Transverse colon (tissue), 4 donors: ENCODE data around the gene SPACA4. TPM values are rescaled to one million over a fixed set of nuclear protein-coding genes. Genes with fewer than 3 reads are reported as not detected.

Experiments used
- DNase-seq: peaks from one replicate; pipeline ENCODE4 v3.0.0-alpha.2; 2019
- H3K27ac ChIP-seq, 4 donors: fragments of 200-600 bp; sonication (generic); 2 replicates each; pipeline ENCODE4 v1.5.1; 2016 to 2018; ENCODE audit warnings: inconsistent platforms in 4 of 4
- H3K27me3 ChIP-seq: fragments of 200-600 bp; sonication (generic); 2 replicates; pipeline ENCODE4 v1.5.1; 2017; ENCODE audit warnings: inconsistent platforms
- H3K36me3 ChIP-seq, 4 donors: fragments of 200-600 bp; sonication (generic); 2 replicates each; pipeline ENCODE4 v1.5.1; 2017 to 2019; ENCODE audit warnings: inconsistent platforms in 4 of 4
- H3K4me1 ChIP-seq, 4 donors: fragments of 200-600 bp; sonication (generic); 2 replicates each; pipeline ENCODE4 v1.5.1; 2017 to 2020; ENCODE audit warnings: inconsistent platforms in 4 of 4
- H3K4me3 ChIP-seq, 4 donors: fragments of 200-600 bp; sonication (generic); 1 replicate in 1 of 4; 2 replicates in 3 of 4; pipeline versions ENCODE4 v1.5.1 to v1.6.1; 2017 to 2019; ENCODE audit warnings: inconsistent platforms in 4 of 4
- H3K9me3 ChIP-seq, 2 donors: fragments of 200-600 bp; sonication (generic); 2 replicates each; pipeline ENCODE4 v1.5.1; 2017 to 2019; ENCODE audit warnings: inconsistent platforms in 2 of 2
- EP300 ChIP-seq: sonication (generic); formaldehyde crosslinking; IDR thresholded peaks from one replicate; pipeline ENCODE4 v1.6.1; 2017; ENCODE audit warnings: antibody characterized with exemption, low read depth
- POLR2A ChIP-seq: fragments of 450-650 bp; IDR thresholded peaks from one replicate; pipeline ENCODE4 v1.6.1; 2016; ENCODE audit warnings: antibody characterized with exemption, mild to moderate bottlenecking, moderate library complexity
- POLR2AphosphoS5 ChIP-seq, 3 donors: sonication (generic); formaldehyde crosslinking; IDR thresholded peaks; one replicate each; pipeline ENCODE4 v1.6.1; 2016; ENCODE audit warnings: antibody characterized with exemption in 3 of 3
- WGBS, 2 donors: methylation state at CpG; one replicate each; pipeline ENCODE4 v1.1.5; 2018; ENCODE audit warnings: low coverage in 1 of 2; 5-methylcytosine and 5-hydroxymethylcytosine counted together
- in situ Hi-C, 4 donors: fragments of 200-750 bp; cut with MboI; loops; one replicate each; pipeline versions ENCODE4 v1.15.0 to v1.15.1; 2017; ENCODE audit warnings: low sequenced_read_pairs in 3 of 4, low pct_ligation_motif_present in 1 of 4, low pct_unique_long_range_greater_than_20kb in 1 of 4
- intact Hi-C: fragments of 100-400 bp; cut with DNase I; formaldehyde crosslinking; loops from one replicate; pipeline ENCODE4 v1.15.1; 2023; ENCODE audit warnings: low total_unique reads
- total RNA-seq, 4 donors: library from RNA; depleted of rRNA; stranded (reverse); fragments of >200 nt; gene quantifications; one replicate each; pipeline ENCODE4 v1.1.0, GENCODE V29; 2016
- TF ChIP-seq, protein P1 (sequence below), 5 experiments: fragments of 200-600 bp in 3 of 5; fragments of 450-650 bp in 2 of 5; sonication (generic) in 3 of 5; IDR thresholded peaks; 1 replicate in 2 of 5; 2 replicates in 3 of 5; pipeline ENCODE4 v1.5.1; 2016 to 2017; ENCODE audit warnings: antibody characterized with exemption in 5 of 5, inconsistent platforms in 3 of 5, mild to moderate bottlenecking in 2 of 5, moderate library complexity in 1 of 5

Gene SPACA4
- total RNA-seq, 4 donors from 2014 or later: not detected

DNA sequence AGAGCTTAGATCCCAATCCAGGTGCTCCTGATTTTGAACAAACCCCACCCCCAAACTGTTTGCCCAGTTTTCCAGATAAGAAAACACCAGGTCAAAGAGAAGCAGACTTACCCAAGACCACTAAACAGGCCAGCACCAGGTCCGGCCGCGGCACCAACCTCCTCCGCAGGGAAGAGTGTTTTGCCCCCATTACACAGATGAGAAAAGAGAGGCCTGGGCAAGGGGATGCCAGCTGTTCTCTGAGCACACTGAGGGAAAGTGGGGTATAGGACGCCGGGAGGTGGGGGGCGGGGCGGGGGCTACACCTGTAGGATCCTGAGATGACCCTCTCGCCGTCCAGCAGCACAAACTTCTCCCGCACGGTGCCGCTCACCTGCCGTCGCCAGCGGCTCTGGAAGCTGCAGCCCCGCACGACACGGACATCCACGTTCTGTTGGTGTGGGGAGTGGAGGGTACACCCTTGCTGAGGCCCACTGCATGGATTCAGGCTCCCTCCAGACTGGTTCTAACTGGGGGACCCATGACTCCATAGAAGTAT is 3.1 kb downstream of the SPACA4 start:
- 89 to 95% methylated on average over 6 to 20 of the region's 20 CpGs for WGBS, 2 donors
- TF ChIP-seq POLR2A (no peak), POLR2AphosphoS5 (IDR thresholded peaks at IDR 0.05) (no peak), EP300 (no peak)
- TF ChIP-seq, protein P1, sequence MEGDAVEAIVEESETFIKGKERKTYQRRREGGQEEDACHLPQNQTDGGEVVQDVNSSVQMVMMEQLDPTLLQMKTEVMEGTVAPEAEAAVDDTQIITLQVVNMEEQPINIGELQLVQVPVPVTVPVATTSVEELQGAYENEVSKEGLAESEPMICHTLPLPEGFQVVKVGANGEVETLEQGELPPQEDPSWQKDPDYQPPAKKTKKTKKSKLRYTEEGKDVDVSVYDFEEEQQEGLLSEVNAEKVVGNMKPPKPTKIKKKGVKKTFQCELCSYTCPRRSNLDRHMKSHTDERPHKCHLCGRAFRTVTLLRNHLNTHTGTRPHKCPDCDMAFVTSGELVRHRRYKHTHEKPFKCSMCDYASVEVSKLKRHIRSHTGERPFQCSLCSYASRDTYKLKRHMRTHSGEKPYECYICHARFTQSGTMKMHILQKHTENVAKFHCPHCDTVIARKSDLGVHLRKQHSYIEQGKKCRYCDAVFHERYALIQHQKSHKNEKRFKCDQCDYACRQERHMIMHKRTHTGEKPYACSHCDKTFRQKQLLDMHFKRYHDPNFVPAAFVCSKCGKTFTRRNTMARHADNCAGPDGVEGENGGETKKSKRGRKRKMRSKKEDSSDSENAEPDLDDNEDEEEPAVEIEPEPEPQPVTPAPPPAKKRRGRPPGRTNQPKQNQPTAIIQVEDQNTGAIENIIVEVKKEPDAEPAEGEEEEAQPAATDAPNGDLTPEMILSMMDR (IDR thresholded peaks at IDR 0.05): no peak
- intact Hi-C loops: no loop called here
- H3K27ac ChIP-seq: no peak overlapping the region
- H3K36me3 ChIP-seq: no peaks in the 10 kb centered on the region
- no peak overlapping the region for H3K4me3 ChIP-seq
- peaks cover 0 to 12% (median 7%) of the 10 kb centered on the region in 4 donors for H3K4me1 ChIP-seq
- in situ Hi-C loops: no loop called here
- H3K27me3 ChIP-seq: no peaks in the 10 kb centered on the region
- no peak for DNase-seq
- no peaks in the 10 kb centered on the region for H3K9me3 ChIP-seq

DNA sequence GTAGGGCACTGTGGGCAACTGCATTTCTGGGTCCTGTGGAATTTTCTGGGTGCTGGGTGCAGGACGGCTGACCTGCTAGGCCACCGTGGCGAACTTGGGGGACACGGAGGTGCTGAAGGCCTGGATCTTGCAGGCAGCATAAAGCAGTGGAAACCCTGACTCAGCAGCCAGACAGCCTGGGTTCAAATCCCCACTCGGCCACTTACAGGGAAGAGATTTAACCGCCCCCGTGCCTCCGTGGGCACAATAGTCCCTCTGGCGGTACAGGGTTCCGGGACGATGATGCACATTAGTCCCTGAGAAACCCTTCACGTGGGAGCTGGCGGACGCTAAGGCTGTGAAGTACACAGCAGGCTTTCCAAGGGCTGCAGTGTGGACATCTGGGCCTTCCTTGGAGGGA is 5.3 kb downstream of the SPACA4 start:
- H3K27ac ChIP-seq: no peak overlapping the region
- H3K27me3 ChIP-seq: no peaks in the 10 kb centered on the region
- no peak for DNase-seq
- no peak for TF ChIP-seq POLR2AphosphoS5 (IDR thresholded peaks at IDR 0.05)
- TF ChIP-seq, protein P1 (IDR thresholded peaks at IDR 0.05): no peak
- no peak for TF ChIP-seq EP300
- TF ChIP-seq POLR2A: no peak
- no peak overlapping the region for H3K4me3 ChIP-seq
- in situ Hi-C loops: no loop called here
- H3K4me1 ChIP-seq: peaks cover 14 to 25% (median 24%) of the 10 kb centered on the region in 4 donors
- intact Hi-C loops: no loop called here
- H3K9me3 ChIP-seq: no peaks in the 10 kb centered on the region
- 90% methylated on average over 14 of the region's 14 CpGs; no CpG with 5 or more reads in 1 of the 2 donors for WGBS, 2 donors
- H3K36me3 ChIP-seq: peaks cover 0 to 17% (median 5%) of the 10 kb centered on the region in 4 donors

DNA sequence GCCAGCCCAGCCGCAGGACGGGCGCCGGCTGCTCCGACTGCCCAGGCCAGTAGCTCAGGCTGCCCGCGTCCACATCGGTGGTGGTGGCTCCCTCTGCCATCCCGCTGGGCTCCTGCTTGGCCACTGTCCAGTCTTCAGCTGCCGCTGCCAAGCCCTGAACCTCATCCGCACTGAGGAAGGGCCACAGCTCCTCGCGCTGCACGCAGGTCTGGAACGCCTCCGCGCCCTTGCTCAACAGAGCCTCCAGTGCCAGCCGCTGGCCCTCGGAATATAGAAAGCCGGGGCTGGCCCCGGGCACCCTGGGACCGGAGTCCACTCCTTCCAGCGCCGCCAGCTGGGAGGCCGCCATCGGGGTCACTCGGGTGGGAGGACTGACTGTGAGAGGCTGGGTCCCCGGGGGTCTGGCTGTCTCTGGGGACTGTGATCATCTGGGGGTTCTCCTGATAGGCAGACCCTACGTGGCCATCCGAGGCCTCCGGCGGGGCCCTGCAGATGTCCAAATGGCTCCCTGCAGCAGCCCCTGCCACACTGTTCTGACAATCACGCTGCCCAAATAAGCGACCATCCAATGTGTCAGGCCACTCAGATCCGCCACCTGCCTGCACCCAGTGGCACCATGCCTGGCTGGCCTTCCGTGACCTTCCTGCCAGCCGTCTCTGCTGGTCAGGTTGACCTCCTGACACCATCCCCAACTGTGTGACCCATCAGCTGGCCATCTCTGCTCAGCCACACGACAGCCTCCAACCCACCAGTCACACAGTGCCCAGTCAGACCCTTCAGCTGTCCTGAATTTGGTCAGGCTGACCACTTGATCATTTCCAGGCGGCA is 6.7 kb downstream of the SPACA4 start:
- no peak for TF ChIP-seq EP300
- peak in 1 of 3 donors; percentile 33 for TF ChIP-seq POLR2AphosphoS5 (IDR thresholded peaks at IDR 0.05)
- TF ChIP-seq POLR2A: peak; percentile 64
- TF ChIP-seq, protein P1 (IDR thresholded peaks at IDR 0.05): no peak
- intact Hi-C loops (no loop called here), in situ Hi-C loops (no loop called here)
- Histone ChIP-seq H3K4me3 (peak overlapping the region in 3 of 4 donors; percentile 33 to 50 (median 36)), H3K27ac (peak overlapping the region; percentile 90 to 97 (median 94)), H3K36me3 (peaks cover 0 to 19% (median 6%) of the 10 kb centered on the region in 4 donors), H3K9me3 (no peaks in the 10 kb centered on the region), H3K4me1 (peaks cover 24 to 39% (median 38%) of the 10 kb centered on the region in 4 donors), H3K27me3 (no peaks in the 10 kb centered on the region)
- 44% methylated on average over 25 of the region's 39 CpGs; no CpG with 5 or more reads in 1 of the 2 donors for WGBS, 2 donors
- DNase-seq: peak; percentile 72

DNA sequence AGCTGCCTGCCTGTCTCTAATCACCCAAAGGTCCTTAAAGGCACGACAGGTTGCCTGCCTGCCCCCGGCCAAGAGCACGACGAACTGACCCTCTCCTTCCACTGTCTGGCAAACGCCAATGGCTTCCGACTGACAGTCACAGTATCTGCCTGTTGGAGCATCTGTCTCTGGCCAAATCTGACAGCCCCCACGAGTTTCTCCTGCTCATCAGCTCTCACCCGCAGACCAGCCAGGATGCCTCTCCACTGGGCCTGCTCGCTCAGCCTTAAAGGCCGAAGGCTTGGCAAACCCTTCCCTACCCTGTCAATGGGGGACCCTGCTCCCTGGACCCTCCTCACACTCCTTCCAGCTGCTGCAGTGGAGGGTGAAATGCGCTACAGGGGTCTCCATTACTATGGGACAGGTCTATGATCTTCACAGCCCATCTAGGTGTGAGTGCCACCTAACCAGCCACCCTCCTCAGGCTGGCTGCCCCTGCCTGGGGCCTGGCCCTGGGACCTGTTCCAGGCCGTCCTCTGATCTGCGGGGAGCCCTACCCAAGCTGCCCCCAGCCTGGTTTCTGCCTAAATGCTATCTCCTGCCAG is 7.4 kb downstream of the SPACA4 start:
- 46% methylated on average over 13 of the region's 13 CpGs; no CpG with 5 or more reads in 1 of the 2 donors for WGBS, 2 donors
- intact Hi-C loops (no loop called here), in situ Hi-C loops (no loop called here)
- TF ChIP-seq POLR2AphosphoS5 (IDR thresholded peaks at IDR 0.05) (no peak), POLR2A (no peak), EP300 (no peak)
- TF ChIP-seq, protein P1 (IDR thresholded peaks at IDR 0.05): no peak
- no peaks in the 10 kb centered on the region for H3K9me3 ChIP-seq
- H3K27me3 ChIP-seq: no peaks in the 10 kb centered on the region
- H3K27ac ChIP-seq: peak overlapping the region; percentile 90 to 97 (median 94)
- no peak for DNase-seq
- peak overlapping the region in 3 of 4 donors; percentile 33 to 50 (median 36) for H3K4me3 ChIP-seq
- peaks cover 0 to 19% (median 6%) of the 10 kb centered on the region in 4 donors for H3K36me3 ChIP-seq
- H3K4me1 ChIP-seq: peaks cover 24 to 41% (median 40%) of the 10 kb centered on the region in 4 donors
